B cell (primary cell): ENCODE data around the gene FXYD3. TPM values are rescaled to one million over a fixed set of nuclear protein-coding genes. Genes with fewer than 3 reads are reported as not detected.

Source experiments
- ATAC-seq: fragments of 200-7000 bp; cut with Tn5 transposase; one replicate; pipeline ENCODE4 v1.10.0; 2021; ENCODE audit warnings: low read depth, mild to moderate bottlenecking, moderate number of reproducible peaks, moderate library complexity
- CTCF ChIA-PET: fragments of 350-600 bp; sonication (Branson Sonifier 250); formaldehyde crosslinking; loops from one replicate; lab custom pipeline; 2021; ENCODE audit warnings: antibody characterized with exemption, inconsistent platforms; lab: Charles Lee
- POLR2A ChIA-PET: fragments of 350-600 bp; sonication (Branson Sonifier 250); formaldehyde crosslinking; loops from one replicate; lab custom pipeline; 2021; ENCODE audit warnings: antibody characterized with exemption; lab: Charles Lee
- DNase-seq: peaks from one replicate; pipeline ENCODE4 v3.0.0; 2013
- H2AFZ ChIP-seq: 2 replicates; pipeline ENCODE4 v1.6.1; 2012; ENCODE audit warnings: mild to moderate bottlenecking, low read depth, low read length; ENCODE audit not compliant: insufficient read depth, poor library complexity, severe bottlenecking
- H3K27ac ChIP-seq, 2 donors: 1 replicate in 1 of 2; 2 replicates in 1 of 2; pipeline ENCODE4 v1.5.1; 2012 to 2013; ENCODE audit warnings: low read length in 2 of 2, mild to moderate bottlenecking in 2 of 2, moderate library complexity in 1 of 2
- H3K27me3 ChIP-seq, 4 experiments: fragments of 200-600 bp in 1 of 4; sonication (generic) in 1 of 4; replicated peaks in 1 of 4; 1 replicate in 2 of 4; 2 replicates in 2 of 4; pipeline versions ENCODE4 v1.6.1 to v1.7.0; 2013 to 2016; ENCODE audit warnings: low read length in 3 of 4, mild to moderate bottlenecking in 2 of 4, mixed read lengths in 1 of 4, moderate library complexity in 1 of 4; ENCODE audit not compliant: insufficient read depth in 4 of 4, control insufficient read depth in 3 of 4; ENCODE audit errors: control extremely low read depth in 1 of 4
- H3K36me3 ChIP-seq, 2 experiments: replicated peaks in 1 of 2; 1 replicate in 1 of 2; 2 replicates in 1 of 2; pipeline versions ENCODE4 v1.6.1 to v1.7.1; 2013; ENCODE audit warnings: low read length in 1 of 2; ENCODE audit not compliant: insufficient read depth in 2 of 2, control insufficient read depth in 1 of 2; ENCODE audit errors: control extremely low read depth in 1 of 2, extremely low read depth in 1 of 2
- H3K4me1 ChIP-seq, 2 donors: fragments of 200-600 bp in 1 of 2; sonication (generic) in 1 of 2; 1 replicate in 1 of 2; 2 replicates in 1 of 2; pipeline versions ENCODE4 v1.5.1 to v1.6.1; 2013 to 2017; ENCODE audit warnings: low read length in 2 of 2; ENCODE audit not compliant: control insufficient read depth in 2 of 2, insufficient read depth in 2 of 2
- H3K4me2 ChIP-seq: replicated peaks from 2 replicates; pipeline ENCODE3; 2012; ENCODE audit warnings: mild to moderate bottlenecking, low read depth, low read length; ENCODE audit not compliant: poor library complexity, severe bottlenecking
- H3K4me3 ChIP-seq, 5 experiments: fragments of 200-600 bp in 1 of 5; sonication (generic) in 1 of 5; 1 replicate in 3 of 5; 2 replicates in 2 of 5; pipeline versions ENCODE4 v1.5.1 to v1.7.0; 2011 to 2016; ENCODE audit warnings: low read length in 4 of 5, mild to moderate bottlenecking in 4 of 5, low read depth in 2 of 5, control low read depth in 1 of 5, moderate library complexity in 1 of 5; ENCODE audit not compliant: insufficient read depth in 1 of 5; ENCODE audit errors: control extremely low read depth in 1 of 5, extremely low read depth in 1 of 5
- H3K79me2 ChIP-seq: fragments of 200-600 bp; sonication (generic); one replicate; pipeline ENCODE4 v1.6.0; 2016; ENCODE audit warnings: low read length; ENCODE audit not compliant: control insufficient read depth, insufficient read depth
- H3K9ac ChIP-seq: fragments of 200-600 bp; sonication (generic); 2 replicates; pipeline ENCODE4 v1.6.1; 2017; ENCODE audit warnings: mild to moderate bottlenecking, low read length, moderate library complexity
- H3K9me3 ChIP-seq, 3 donors: one replicate each; pipeline versions ENCODE4 v1.6.1 to v1.7.1; 2013; ENCODE audit warnings: low read length in 2 of 3; ENCODE audit not compliant: control insufficient read depth in 2 of 3, insufficient read depth in 1 of 3; ENCODE audit errors: control extremely low read depth in 1 of 3
- H4K20me1 ChIP-seq: 2 replicates; pipeline ENCODE4 v1.6.0; 2012; ENCODE audit warnings: mild to moderate bottlenecking, low read length; ENCODE audit not compliant: insufficient read depth, control insufficient read depth, poor library complexity, severe bottlenecking
- H3K27ac Mint-ChIP-seq: one replicate; pipeline ENCODE4 v1.8.0; 2021; ENCODE audit warnings: mixed read lengths
- H3K27me3 Mint-ChIP-seq: one replicate; pipeline ENCODE4 v1.8.0; 2021; ENCODE audit warnings: mixed read lengths
- H3K4me1 Mint-ChIP-seq: one replicate; pipeline ENCODE4 v1.8.0; 2021; ENCODE audit warnings: mixed read lengths
- H3K4me3 Mint-ChIP-seq: one replicate; pipeline ENCODE4 v1.8.0; 2021; ENCODE audit warnings: mixed read lengths
- H3K9me3 Mint-ChIP-seq: one replicate; pipeline ENCODE4 v1.8.0; 2022; ENCODE audit warnings: mixed read lengths; ENCODE audit not compliant: insufficient read depth
- EZH2 ChIP-seq: IDR thresholded peaks from 2 replicates; pipeline ENCODE4 v1.6.1; 2012; ENCODE audit warnings: borderline replicate concordance, low read depth, mild to moderate bottlenecking, moderate library complexity, low read length; ENCODE audit not compliant: insufficient read depth, poor library complexity, severe bottlenecking
- WGBS: methylation state at CpG from one replicate; pipeline ENCODE4 v1.1.5; 2013; ENCODE audit warnings: missing lambda C conversion rate; ENCODE audit not compliant: insufficient coverage; 5-methylcytosine and 5-hydroxymethylcytosine counted together
- intact Hi-C: fragments of 100-400 bp; cut with micrococcal nuclease; formaldehyde crosslinking; loops from one replicate; pipeline ENCODE4 v1.10.0; 2022
- polyA plus RNA-seq: library from polyadenylated mRNA; depleted of rRNA; stranded (reverse); fragments of >200 nt; gene quantifications from 2 replicates; pipeline ENCODE4 v1.2.3, GENCODE V29; 2012
- total RNA-seq, 2 donors: library from RNA; stranded (reverse); fragments of 120-200 nt in 1 of 2; gene quantifications; 1 replicate in 1 of 2; 2 replicates in 1 of 2; pipeline versions ENCODE4 v1.2.3 to v1.2.4, GENCODE V29; 2013 to 2022
- TF ChIP-seq, protein P1 (sequence below): fragments of 200-600 bp; IDR thresholded peaks from one replicate; pipeline ENCODE4 v1.8.0; 2022; ENCODE audit warnings: antibody characterized with exemption, mild to moderate bottlenecking

The FXYD3 gene
- total and polyA plus RNA-seq, 2 donors (not counting 1 experiment from before 2014, with no cell fraction given), result not detected

DNA sequence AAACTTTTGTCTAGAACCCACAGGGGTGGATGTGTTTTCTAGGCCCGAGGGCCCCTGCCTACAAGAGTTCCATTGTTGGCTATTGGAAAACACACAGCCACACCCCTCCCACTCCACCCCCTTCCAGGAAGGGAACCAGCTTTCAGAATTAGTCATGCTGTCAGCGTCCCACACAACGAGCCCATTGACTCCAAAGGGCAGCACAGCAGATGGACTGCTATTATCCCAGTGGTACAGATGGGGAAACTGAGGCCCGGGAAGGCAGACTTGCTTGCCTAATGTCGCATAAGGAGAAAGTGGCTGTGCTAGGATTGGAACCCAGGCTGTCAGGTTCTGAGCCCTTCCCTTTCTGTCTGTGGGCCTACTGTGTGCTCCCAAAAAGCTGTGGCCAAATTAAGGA lies 8.1 kb upstream of the FXYD3 start:
- H3K4me2 ChIP-seq, result no peak overlapping the region
- H3K4me1 Mint-ChIP-seq, result no peaks in the 10 kb centered on the region
- WGBS, result 21% methylated on average over 4 of the region's 5 CpGs

DNA sequence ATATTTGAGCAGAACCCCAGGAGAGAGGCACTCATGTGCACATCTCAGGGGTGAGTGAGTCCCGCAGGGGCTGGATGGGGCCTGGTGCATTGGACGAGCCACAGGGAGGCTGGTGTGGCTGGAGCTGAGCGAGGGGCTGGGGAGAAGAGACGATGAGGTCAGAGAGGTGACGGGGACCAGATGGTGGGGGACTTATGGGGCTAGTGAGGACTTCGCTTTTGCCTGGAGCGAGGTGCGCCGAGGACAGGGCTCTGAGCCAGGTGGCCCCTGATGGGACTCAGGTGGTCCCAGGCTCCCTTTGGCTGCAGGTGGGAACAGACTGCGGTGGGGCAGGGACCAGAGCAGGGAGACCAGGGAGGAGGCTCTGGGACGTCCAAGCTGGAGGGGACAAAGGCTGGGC lies 6.9 kb upstream of the FXYD3 start:
- H3K4me1 Mint-ChIP-seq, result no peaks in the 10 kb centered on the region
- TF ChIP-seq EZH2, result no peak
- TF ChIP-seq, protein P1, sequence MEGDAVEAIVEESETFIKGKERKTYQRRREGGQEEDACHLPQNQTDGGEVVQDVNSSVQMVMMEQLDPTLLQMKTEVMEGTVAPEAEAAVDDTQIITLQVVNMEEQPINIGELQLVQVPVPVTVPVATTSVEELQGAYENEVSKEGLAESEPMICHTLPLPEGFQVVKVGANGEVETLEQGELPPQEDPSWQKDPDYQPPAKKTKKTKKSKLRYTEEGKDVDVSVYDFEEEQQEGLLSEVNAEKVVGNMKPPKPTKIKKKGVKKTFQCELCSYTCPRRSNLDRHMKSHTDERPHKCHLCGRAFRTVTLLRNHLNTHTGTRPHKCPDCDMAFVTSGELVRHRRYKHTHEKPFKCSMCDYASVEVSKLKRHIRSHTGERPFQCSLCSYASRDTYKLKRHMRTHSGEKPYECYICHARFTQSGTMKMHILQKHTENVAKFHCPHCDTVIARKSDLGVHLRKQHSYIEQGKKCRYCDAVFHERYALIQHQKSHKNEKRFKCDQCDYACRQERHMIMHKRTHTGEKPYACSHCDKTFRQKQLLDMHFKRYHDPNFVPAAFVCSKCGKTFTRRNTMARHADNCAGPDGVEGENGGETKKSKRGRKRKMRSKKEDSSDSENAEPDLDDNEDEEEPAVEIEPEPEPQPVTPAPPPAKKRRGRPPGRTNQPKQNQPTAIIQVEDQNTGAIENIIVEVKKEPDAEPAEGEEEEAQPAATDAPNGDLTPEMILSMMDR, result no peak
- no peaks in the 10 kb centered on the region for H3K9me3 Mint-ChIP-seq
- peaks cover 0 to 11% (median 0%) of the 10 kb centered on the region in 4 experiments for H3K27me3 ChIP-seq
- ChIA-PET CTCF (interaction anchor here (0.7 kb wide), 1 partner anchor 532 kb away, joined by 3 read pairs; no protein-coding TSS in a partner anchor), POLR2A (no interaction called here)
- no peak overlapping the region for H2AFZ ChIP-seq
- H3K27me3 Mint-ChIP-seq, result peaks cover 8% of the 10 kb centered on the region
- H3K4me3 ChIP-seq, result no peak overlapping the region
- H3K9ac ChIP-seq, result no peak overlapping the region
- no peak overlapping the region for H3K4me2 ChIP-seq
- DNase-seq, result no peak
- no peaks in the 10 kb centered on the region for H3K79me2 ChIP-seq
- intact Hi-C loops, result no loop called here
- H3K27ac Mint-ChIP-seq, result no peak overlapping the region
- no peaks in the 10 kb centered on the region for H3K4me1 ChIP-seq
- WGBS, result 79% methylated on average over 11 of the region's 11 CpGs
- no peak overlapping the region for H3K27ac ChIP-seq
- no peak overlapping the region for H3K4me3 Mint-ChIP-seq
- H3K9me3 ChIP-seq, result peaks cover 0 to 12% (median 0%) of the 10 kb centered on the region in 3 donors
- H4K20me1 ChIP-seq, result no peaks in the 10 kb centered on the region
- ATAC-seq, result no peak
- H3K36me3 ChIP-seq, result no peaks in the 10 kb centered on the region

More for the DNA sequence above, 8.1 kb upstream of the FXYD3 start:
- H3K27me3 Mint-ChIP-seq, result peaks cover 8% of the 10 kb centered on the region
- no peaks in the 10 kb centered on the region for H3K4me1 ChIP-seq
- no peaks in the 10 kb centered on the region for H3K9me3 Mint-ChIP-seq
- intact Hi-C loops, result no loop called here
- H3K9me3 ChIP-seq, result peaks cover 0 to 12% (median 0%) of the 10 kb centered on the region in 3 donors
- no peaks in the 10 kb centered on the region for H3K36me3 ChIP-seq
- no peak for TF ChIP-seq EZH2
- TF ChIP-seq, protein P1, result no peak
- DNase-seq, result no peak
- ChIA-PET CTCF (interaction anchor here (1.1 kb wide), 1 partner anchor 10 kb away, joined by 3 read pairs; no protein-coding TSS in a partner anchor), POLR2A (no interaction called here)
- peaks cover 0 to 9% (median 0%) of the 10 kb centered on the region in 4 experiments for H3K27me3 ChIP-seq
- no peak overlapping the region for H3K27ac ChIP-seq
- no peak overlapping the region for H2AFZ ChIP-seq
- no peaks in the 10 kb centered on the region for H4K20me1 ChIP-seq
- H3K27ac Mint-ChIP-seq, result no peak overlapping the region
- H3K9ac ChIP-seq, result no peak overlapping the region
- no peaks in the 10 kb centered on the region for H3K79me2 ChIP-seq
- ATAC-seq, result no peak
- no peak overlapping the region for H3K4me3 ChIP-seq
- no peak overlapping the region for H3K4me3 Mint-ChIP-seq
